Measurements from ENCODE around the gene SARDH.

- TF ChIP-seq POLR2A (IDR thresholded peaks at IDR 0.05; ENCODE audit: low read depth) = no peak
- TF ChIP-seq POLR2AphosphoS5 (IDR thresholded peaks at IDR 0.05) = no peak
- TF ChIP-seq, protein P1, sequence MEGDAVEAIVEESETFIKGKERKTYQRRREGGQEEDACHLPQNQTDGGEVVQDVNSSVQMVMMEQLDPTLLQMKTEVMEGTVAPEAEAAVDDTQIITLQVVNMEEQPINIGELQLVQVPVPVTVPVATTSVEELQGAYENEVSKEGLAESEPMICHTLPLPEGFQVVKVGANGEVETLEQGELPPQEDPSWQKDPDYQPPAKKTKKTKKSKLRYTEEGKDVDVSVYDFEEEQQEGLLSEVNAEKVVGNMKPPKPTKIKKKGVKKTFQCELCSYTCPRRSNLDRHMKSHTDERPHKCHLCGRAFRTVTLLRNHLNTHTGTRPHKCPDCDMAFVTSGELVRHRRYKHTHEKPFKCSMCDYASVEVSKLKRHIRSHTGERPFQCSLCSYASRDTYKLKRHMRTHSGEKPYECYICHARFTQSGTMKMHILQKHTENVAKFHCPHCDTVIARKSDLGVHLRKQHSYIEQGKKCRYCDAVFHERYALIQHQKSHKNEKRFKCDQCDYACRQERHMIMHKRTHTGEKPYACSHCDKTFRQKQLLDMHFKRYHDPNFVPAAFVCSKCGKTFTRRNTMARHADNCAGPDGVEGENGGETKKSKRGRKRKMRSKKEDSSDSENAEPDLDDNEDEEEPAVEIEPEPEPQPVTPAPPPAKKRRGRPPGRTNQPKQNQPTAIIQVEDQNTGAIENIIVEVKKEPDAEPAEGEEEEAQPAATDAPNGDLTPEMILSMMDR (IDR thresholded peaks at IDR 0.05) = no peak
- no peak for TF ChIP-seq EP300 (IDR thresholded peaks at IDR 0.05)
These were observed 2.8 kb upstream of the SARDH start for GRCh38 chr9:133740911-133741310.

Data from esophagus muscularis mucosa (tissue), 4 donors.